ENCODE results near the gene KCNQ1. TPM values are rescaled to one million over a fixed set of nuclear protein-coding genes. Genes with fewer than 3 reads are reported as not detected.
A peak's percentile ranks its signal among the peaks of the same experiment; 100 is the strongest.

KCNQ1 gene
- polyA plus RNA-seq, 1 of the 3 experiments (the other 2 are of a cell fraction) = 0.05 TPM

DNA sequence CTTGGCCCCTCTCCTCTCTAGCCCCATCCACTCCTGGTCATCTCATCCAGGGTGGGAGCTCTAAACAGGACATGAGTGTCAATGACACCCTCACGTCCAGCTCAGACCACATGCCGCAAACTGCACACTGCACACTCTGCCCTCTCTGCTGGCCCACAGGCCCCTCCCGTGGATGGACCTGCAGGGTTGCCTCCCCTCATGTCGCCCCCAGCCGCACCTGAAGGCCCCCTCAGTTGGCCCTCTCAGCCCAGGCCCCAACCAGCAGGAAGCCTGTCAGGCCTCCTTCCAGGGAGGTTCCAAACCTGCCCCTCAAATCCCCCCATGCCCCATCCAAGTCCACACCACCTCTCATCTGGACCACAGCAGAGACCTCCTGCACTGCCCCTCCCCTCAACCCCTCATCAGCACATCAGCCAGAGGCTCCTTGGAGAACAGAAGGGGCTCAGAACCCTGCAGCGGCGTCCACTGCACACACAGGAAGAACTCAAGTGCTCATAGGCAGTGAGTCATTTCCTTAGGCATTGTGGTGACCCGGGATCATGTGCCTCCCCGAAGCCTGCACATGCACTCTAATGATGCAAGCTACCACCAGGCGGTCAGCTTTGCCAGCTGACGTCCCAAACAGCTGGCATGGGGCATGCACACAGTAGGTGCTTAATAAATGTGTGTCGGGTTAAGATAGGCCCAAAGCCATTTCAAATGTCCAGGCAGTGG lies 453.7 kb downstream of the KCNQ1 start (continued):
- TF ChIP-seq, protein P1, sequence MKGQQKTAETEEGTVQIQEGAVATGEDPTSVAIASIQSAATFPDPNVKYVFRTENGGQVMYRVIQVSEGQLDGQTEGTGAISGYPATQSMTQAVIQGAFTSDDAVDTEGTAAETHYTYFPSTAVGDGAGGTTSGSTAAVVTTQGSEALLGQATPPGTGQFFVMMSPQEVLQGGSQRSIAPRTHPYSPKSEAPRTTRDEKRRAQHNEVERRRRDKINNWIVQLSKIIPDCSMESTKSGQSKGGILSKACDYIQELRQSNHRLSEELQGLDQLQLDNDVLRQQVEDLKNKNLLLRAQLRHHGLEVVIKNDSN (IDR thresholded peaks at IDR 0.05; ENCODE audit: borderline replicate concordance, low read depth) = peak; percentile 72; the same call in 1 of the 2 replicates
- no peak for TF ChIP-seq NRF1 (IDR thresholded peaks at IDR 0.05; ENCODE audit: low read depth, low read length)
- no peak for TF ChIP-seq TAF1 (IDR thresholded peaks at IDR 0.05; ENCODE audit: borderline replicate concordance, low read depth, low read length)
- TF ChIP-seq RCOR1 (IDR thresholded peaks at IDR 0.05; ENCODE audit: low read length) = no peak
- TF ChIP-seq ELF1 (IDR thresholded peaks at IDR 0.05) = peak; percentile 28; the same call in 1 of the 2 replicates
- peak; percentile 53; the same call in 1 of the 2 replicates for TF ChIP-seq POLR2AphosphoS5 (IDR thresholded peaks at IDR 0.05; ENCODE audit: low read depth, low read length)
- peak; percentile 76; the same call in 1 of the 2 replicates for TF ChIP-seq FOSL2 (IDR thresholded peaks at IDR 0.05; ENCODE audit: borderline replicate concordance, low read depth)
- TF ChIP-seq, protein P2, sequence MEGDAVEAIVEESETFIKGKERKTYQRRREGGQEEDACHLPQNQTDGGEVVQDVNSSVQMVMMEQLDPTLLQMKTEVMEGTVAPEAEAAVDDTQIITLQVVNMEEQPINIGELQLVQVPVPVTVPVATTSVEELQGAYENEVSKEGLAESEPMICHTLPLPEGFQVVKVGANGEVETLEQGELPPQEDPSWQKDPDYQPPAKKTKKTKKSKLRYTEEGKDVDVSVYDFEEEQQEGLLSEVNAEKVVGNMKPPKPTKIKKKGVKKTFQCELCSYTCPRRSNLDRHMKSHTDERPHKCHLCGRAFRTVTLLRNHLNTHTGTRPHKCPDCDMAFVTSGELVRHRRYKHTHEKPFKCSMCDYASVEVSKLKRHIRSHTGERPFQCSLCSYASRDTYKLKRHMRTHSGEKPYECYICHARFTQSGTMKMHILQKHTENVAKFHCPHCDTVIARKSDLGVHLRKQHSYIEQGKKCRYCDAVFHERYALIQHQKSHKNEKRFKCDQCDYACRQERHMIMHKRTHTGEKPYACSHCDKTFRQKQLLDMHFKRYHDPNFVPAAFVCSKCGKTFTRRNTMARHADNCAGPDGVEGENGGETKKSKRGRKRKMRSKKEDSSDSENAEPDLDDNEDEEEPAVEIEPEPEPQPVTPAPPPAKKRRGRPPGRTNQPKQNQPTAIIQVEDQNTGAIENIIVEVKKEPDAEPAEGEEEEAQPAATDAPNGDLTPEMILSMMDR (IDR thresholded peaks at IDR 0.05) = no peak
- peak; percentile 39; the same call in 1 of the 2 replicates for TF ChIP-seq REST (IDR thresholded peaks at IDR 0.05; ENCODE audit: low read depth, low read length)
- TF ChIP-seq GABPA (IDR thresholded peaks at IDR 0.05; ENCODE audit: low read depth) = peak; percentile 46; the same call in 1 of the 2 replicates
- TF ChIP-seq RFX5 (IDR thresholded peaks at IDR 0.05; ENCODE audit: low read length) = no peak
- TF ChIP-seq FOXM1 (IDR thresholded peaks at IDR 0.05; ENCODE audit: low read depth) = no peak

Small RNAs within 50 kb of the gene (small RNA-seq; reads per million reads assigned to genes)
- gene AC013791.1 = 0 reads per million in 7 experiments
- 0 reads per million in 7 experiments for gene COX6CP18
- 0 reads per million in 7 experiments for gene RF01947
- 0 reads per million in 7 experiments for gene RF01948
- gene RF01950 = 0 reads per million in 7 experiments

Other genes starting within 250 kb of the KCNQ1 start
- not detected in 2 replicates for gene ASCL2, start 174.4 kb upstream of the KCNQ1 start, polyA plus RNA-seq (2012; rRNA removed)
- gene C11orf21, start 143.1 kb upstream of the KCNQ1 start, polyA plus RNA-seq (2012; rRNA removed) = 0.03 and 0.06 TPM in 2 replicates
- 0.12 and 0.18 TPM in 2 replicates for gene TSPAN32, start 143.0 kb upstream of the KCNQ1 start, polyA plus RNA-seq (2012; rRNA removed)
- gene CD81, start 67.7 kb upstream of the KCNQ1 start, polyA plus RNA-seq (2012; rRNA removed) = 373 and 517 TPM in 2 replicates
- 45.1 and 45.3 TPM in 2 replicates for gene TSSC4, start 44.3 kb upstream of the KCNQ1 start, polyA plus RNA-seq (2012; rRNA removed)
- gene TRPM5, start 494 bp upstream of the KCNQ1 start, polyA plus RNA-seq (2012; rRNA removed) = not detected in 2 replicates

Measured in SK-N-SH (cell line).